NOMO-1 (cell line): Measurements from ENCODE around the gene CTSE.

Experiments used
- DNase-seq, 2 experiments: peaks; one replicate each; lab custom pipeline; 2025; ENCODE audit not compliant: unreplicated experiment in 2 of 2; lab: John Stamatoyannopoulos, UW

CTSE gene

GRCh38 chr1:206050655-206051235 lies 27.1 kb upstream of the CTSE start:
- DNase-seq, result peak; percentile 98

- no peak for DNase-seq
Observed at GRCh38 chr1:206049919-206050600, 26.4 kb upstream of the CTSE start.

GRCh38 chr1:206049293-206049692 lies 25.6 kb upstream of the CTSE start:
- no peak for DNase-seq

- DNase-seq, result peak; percentile 93 to 94
Observed at GRCh38 chr1:206048582-206048981, 24.9 kb upstream of the CTSE start.

GRCh38 chr1:206047271-206047670 lies 23.6 kb upstream of the CTSE start:
- DNase-seq, result no peak

- DNase-seq, result no peak
Observed at GRCh38 chr1:206041640-206042039, 17.9 kb upstream of the CTSE start.

- DNase-seq, result no peak
Observed at GRCh38 chr1:206040328-206040727, 16.6 kb upstream of the CTSE start.

- no peak for DNase-seq
Observed at GRCh38 chr1:206039046-206039973, 15.6 kb upstream of the CTSE start.

- DNase-seq, result no peak
Observed at GRCh38 chr1:206037581-206037980, 13.9 kb upstream of the CTSE start.

GRCh38 chr1:206036663-206037455 lies 13.2 kb upstream of the CTSE start:
- DNase-seq, result no peak

GRCh38 chr1:206035027-206035426 lies 11.3 kb upstream of the CTSE start:
- DNase-seq, result no peak

GRCh38 chr1:206032380-206033140 lies 8.9 kb upstream of the CTSE start:
- DNase-seq, result peak; percentile 45 to 67

GRCh38 chr1:206030714-206031113 lies 7.0 kb upstream of the CTSE start:
- DNase-seq, result peak; percentile 73 to 94

GRCh38 chr1:206030191-206030590 lies 6.5 kb upstream of the CTSE start:
- DNase-seq, result no peak

GRCh38 chr1:206029484-206029883 lies 5.8 kb upstream of the CTSE start:
- no peak for DNase-seq

GRCh38 chr1:206025283-206025820 lies 1.7 kb upstream of the CTSE start:
- no peak for DNase-seq

GRCh38 chr1:206022766-206023165 lies 929 bp downstream of the CTSE start:
- DNase-seq, result no peak

- DNase-seq, result no peak
Observed at GRCh38 chr1:206021626-206022365, 1.9 kb downstream of the CTSE start.

- DNase-seq, result no peak
Observed at GRCh38 chr1:206021008-206021625, 2.6 kb downstream of the CTSE start.
